Measurements from ENCODE around the gene OR4C3.
"Not testable (repeated sequence)": the region's sequence is repeated elsewhere in the genome, so short reads cannot be mapped to it uniquely, and the experiment has no call there.

Gene OR4C3

GRCh38 chr11:48324620-48325019 lies at the start of gene OR4C3:
OR4C3 (plus strand) TSS chr11:48324920; CDS start chr11:48325022, 102 bp downstream.
- DNase-seq (ENCODE audit: low read depth, low spot score): not testable (repeated sequence)

- no peak for DNase-seq (ENCODE audit: low read depth, low spot score)
Observed at GRCh38 chr11:48305923-48306322, 18.8 kb upstream of the OR4C3 start, which contains the start of gene OR4S1. OR4S1 (plus strand) TSS chr11:48306223; CDS start chr11:48306223, 0 bp downstream.

GRCh38 chr11:48307760-48308386 lies 16.8 kb upstream of the OR4C3 start:
- peak; percentile 6 for DNase-seq (ENCODE audit: low read depth, low spot score)

- not testable (repeated sequence) for DNase-seq (ENCODE audit: low read depth, low spot score)
Observed at GRCh38 chr11:48313590-48313989, 11.1 kb upstream of the OR4C3 start.

GRCh38 chr11:48319813-48320212 lies 4.9 kb upstream of the OR4C3 start:
- DNase-seq (ENCODE audit: low read depth, low spot score): not testable (repeated sequence)

GRCh38 chr11:48341466-48341865 lies 16.7 kb downstream of the OR4C3 start:
- no peak for DNase-seq (ENCODE audit: low read depth, low spot score)

GRCh38 chr11:48342505-48342904 lies 17.8 kb downstream of the OR4C3 start:
- DNase-seq (ENCODE audit: low read depth, low spot score): not testable (repeated sequence)

- not testable (repeated sequence) for DNase-seq (ENCODE audit: low read depth, low spot score)
Observed at GRCh38 chr11:48346286-48346685, 21.6 kb downstream of the OR4C3 start.

- no peak for DNase-seq (ENCODE audit: low read depth, low spot score)
Observed at GRCh38 chr11:48354013-48354412, 29.3 kb downstream of the OR4C3 start.

- no peak for DNase-seq (ENCODE audit: low read depth, low spot score)
Observed at GRCh38 chr11:48354677-48355076, 30.0 kb downstream of the OR4C3 start.

- not testable (repeated sequence) for DNase-seq (ENCODE audit: low read depth, low spot score)
Observed at GRCh38 chr11:48361289-48361688, 36.6 kb downstream of the OR4C3 start.

GRCh38 chr11:48366365-48366764 lies 41.6 kb downstream of the OR4C3 start, which contains the start of gene OR4C5:
OR4C5 (minus strand) TSS chr11:48366465; CDS start chr11:48366465, 0 bp downstream.
- no peak for DNase-seq (ENCODE audit: low read depth, low spot score)

Measured in smooth muscle cell of the brain vasculature (primary cell).